CD14-positive monocyte (primary cell): ENCODE data around the gene PIGM. TPM values are rescaled to one million over a fixed set of nuclear protein-coding genes. Genes with fewer than 3 reads are reported as not detected.

Experiments
- DNase-seq, 3 donors: peaks; one replicate each; pipeline ENCODE4 v3.0.0-alpha.2; 2011 to 2022
- H2AFZ ChIP-seq: 2 replicates; pipeline ENCODE4 v1.6.0; 2012; ENCODE audit warnings: mild to moderate bottlenecking, low read depth, low read length, inconsistent platforms; ENCODE audit not compliant: insufficient read depth, poor library complexity, severe bottlenecking
- H3K27ac ChIP-seq, 2 donors: 1 replicate in 1 of 2; 2 replicates in 1 of 2; pipeline ENCODE4 v1.5.1; 2012 to 2013; ENCODE audit warnings: low read length in 2 of 2, control low read depth in 1 of 2, inconsistent platforms in 1 of 2, low read depth in 1 of 2, mild to moderate bottlenecking in 1 of 2
- H3K27me3 ChIP-seq, 2 donors: one replicate each; pipeline versions ENCODE4 v1.6.0 to v1.6.1; 2011 to 2013; ENCODE audit warnings: low read length in 2 of 2; ENCODE audit not compliant: control insufficient read depth in 2 of 2, insufficient read depth in 2 of 2
- H3K36me3 ChIP-seq, 2 donors: replicated peaks in 1 of 2; 1 replicate in 1 of 2; 2 replicates in 1 of 2; pipeline versions ENCODE4 v1.5.1 to v1.6.1; 2012 to 2013; ENCODE audit warnings: low read length in 2 of 2, control low read depth in 1 of 2, inconsistent platforms in 1 of 2, mild to moderate bottlenecking in 1 of 2; ENCODE audit not compliant: insufficient read depth in 2 of 2, control insufficient read depth in 1 of 2
- H3K4me1 ChIP-seq, 2 donors: 1 replicate in 1 of 2; 2 replicates in 1 of 2; pipeline versions ENCODE4 v1.5.1 to v1.6.1; 2012 to 2013; ENCODE audit warnings: low read length in 2 of 2, control low read depth in 1 of 2, inconsistent platforms in 1 of 2, mild to moderate bottlenecking in 1 of 2, moderate library complexity in 1 of 2; ENCODE audit not compliant: insufficient read depth in 2 of 2, control insufficient read depth in 1 of 2
- H3K4me2 ChIP-seq: replicated peaks from 2 replicates; pipeline ENCODE3; 2012; ENCODE audit warnings: low read length, moderate library complexity, mild to moderate bottlenecking; ENCODE audit not compliant: poor library complexity, severe bottlenecking; ENCODE audit errors: extremely low read depth
- H3K4me3 ChIP-seq, 3 experiments: fragments of 200-600 bp in 1 of 3; sonication (generic) in 1 of 3; replicated peaks in 1 of 3; 1 replicate in 2 of 3; 2 replicates in 1 of 3; pipeline ENCODE4 v1.5.1; 2011 to 2013; ENCODE audit warnings: low read length in 3 of 3, mild to moderate bottlenecking in 3 of 3, control low read depth in 2 of 3, low read depth in 2 of 3, inconsistent platforms in 1 of 3, moderate library complexity in 1 of 3
- H3K79me2 ChIP-seq: 2 replicates; pipeline ENCODE4 v1.6.0; 2012; ENCODE audit warnings: mild to moderate bottlenecking, control low read depth, inconsistent platforms, low read length, moderate library complexity; ENCODE audit not compliant: insufficient read depth
- H3K9ac ChIP-seq: 2 replicates; pipeline ENCODE4 v1.6.0; 2017; ENCODE audit warnings: low read length, mild to moderate bottlenecking; ENCODE audit not compliant: insufficient read depth, poor library complexity, severe bottlenecking
- H3K9me3 ChIP-seq, 2 donors: replicated peaks in 1 of 2; 1 replicate in 1 of 2; 2 replicates in 1 of 2; pipeline versions ENCODE4 v1.5.1 to v1.6.1; 2012 to 2013; ENCODE audit warnings: low read length in 2 of 2, control low read depth in 1 of 2; ENCODE audit not compliant: control insufficient read depth in 1 of 2, insufficient read depth in 1 of 2
- H4K20me1 ChIP-seq: 2 replicates; pipeline ENCODE4 v1.6.0; 2012; ENCODE audit warnings: mild to moderate bottlenecking, low read length, control low read depth, moderate library complexity; ENCODE audit not compliant: insufficient read depth
- H3K27ac Mint-ChIP-seq, 7 donors: one replicate each; pipeline ENCODE4 v1.8.0; 2020; ENCODE audit warnings: mild to moderate bottlenecking in 7 of 7, mixed read lengths in 7 of 7, moderate library complexity in 6 of 7, inconsistent platforms in 2 of 7
- H3K27me3 Mint-ChIP-seq, 3 donors: one replicate each; pipeline ENCODE4 v1.8.0; 2021 to 2022; ENCODE audit warnings: low read depth in 3 of 3, mild to moderate bottlenecking in 3 of 3, mixed read lengths in 3 of 3, moderate library complexity in 3 of 3, inconsistent platforms in 1 of 3
- H3K36me3 Mint-ChIP-seq, 2 donors: one replicate each; pipeline ENCODE4 v1.8.0; 2020; ENCODE audit warnings: mixed read lengths in 2 of 2, inconsistent platforms in 1 of 2, mild to moderate bottlenecking in 1 of 2
- H3K4me1 Mint-ChIP-seq: one replicate; pipeline ENCODE4 v1.8.0; 2020; ENCODE audit warnings: mild to moderate bottlenecking, mixed read lengths
- H3K4me3 Mint-ChIP-seq, 2 donors: one replicate each; pipeline ENCODE4 v1.8.0; 2020; ENCODE audit warnings: mild to moderate bottlenecking in 2 of 2, mixed read lengths in 2 of 2, moderate library complexity in 1 of 2
- H3K9me3 Mint-ChIP-seq, 7 donors: one replicate each; pipeline ENCODE4 v1.8.0; 2020 to 2022; ENCODE audit warnings: mixed read lengths in 7 of 7, mild to moderate bottlenecking in 6 of 7, moderate library complexity in 6 of 7, inconsistent platforms in 2 of 7
- WGBS: methylation state at CpG from one replicate; pipeline ENCODE4 v1.1.5; 2013; ENCODE audit warnings: missing lambda C conversion rate; ENCODE audit not compliant: insufficient coverage; 5-methylcytosine and 5-hydroxymethylcytosine counted together
- intact Hi-C, 2 donors: fragments of 100-400 bp; cut with micrococcal nuclease; formaldehyde crosslinking; loops; one replicate each; pipeline versions ENCODE4 v1.15.0 to v1.15.1; 2023
- polyA plus RNA-seq, 3 donors: library from polyadenylated mRNA; depleted of rRNA in 1 of 3; unstranded in 2 of 3; stranded (reverse) in 1 of 3; fragments of 300-500 nt in 2 of 3; fragments of >200 nt in 1 of 3; fragmentation: Illumina TruSeq in 2 of 3; gene quantifications; 1 replicate in 2 of 3; 2 replicates in 1 of 3; pipeline ENCODE4 v1.2.3, GENCODE V29; 2012 to 2021
- TF ChIP-seq, protein P1 (sequence below): fragments of 200-600 bp; IDR thresholded peaks from one replicate; pipeline ENCODE4 v1.8.0; 2022; ENCODE audit warnings: antibody characterized with exemption, mild to moderate bottlenecking

The PIGM gene
- polyA plus RNA-seq, 3 donors, result 3.7 to 4.2 (median 4.0) TPM

DNA sequence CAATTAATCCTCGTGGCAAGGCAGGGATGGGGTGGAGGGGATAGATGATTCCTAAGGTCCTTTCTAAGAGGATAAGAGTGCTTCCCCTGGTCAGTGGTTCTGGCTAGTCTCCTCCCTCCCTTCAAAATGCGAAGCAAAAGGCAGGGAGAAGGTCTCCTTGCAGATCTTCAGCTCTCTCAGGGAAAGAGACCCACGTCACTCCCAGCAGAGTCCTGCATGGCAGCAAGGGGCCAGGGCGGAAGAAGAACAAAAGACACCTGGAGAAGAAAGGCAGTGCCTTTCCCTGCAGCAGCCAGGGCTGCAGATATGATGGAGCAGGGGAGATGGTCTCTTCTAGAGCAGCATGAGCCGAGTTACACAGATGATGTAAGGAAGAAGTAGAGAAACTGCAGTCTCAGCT is 48.1 kb downstream of the PIGM start:
- no peak overlapping the region for H3K9ac ChIP-seq
- no peaks in the 10 kb centered on the region for H3K36me3 ChIP-seq
- H2AFZ ChIP-seq, result no peak overlapping the region
- TF ChIP-seq, protein P1, sequence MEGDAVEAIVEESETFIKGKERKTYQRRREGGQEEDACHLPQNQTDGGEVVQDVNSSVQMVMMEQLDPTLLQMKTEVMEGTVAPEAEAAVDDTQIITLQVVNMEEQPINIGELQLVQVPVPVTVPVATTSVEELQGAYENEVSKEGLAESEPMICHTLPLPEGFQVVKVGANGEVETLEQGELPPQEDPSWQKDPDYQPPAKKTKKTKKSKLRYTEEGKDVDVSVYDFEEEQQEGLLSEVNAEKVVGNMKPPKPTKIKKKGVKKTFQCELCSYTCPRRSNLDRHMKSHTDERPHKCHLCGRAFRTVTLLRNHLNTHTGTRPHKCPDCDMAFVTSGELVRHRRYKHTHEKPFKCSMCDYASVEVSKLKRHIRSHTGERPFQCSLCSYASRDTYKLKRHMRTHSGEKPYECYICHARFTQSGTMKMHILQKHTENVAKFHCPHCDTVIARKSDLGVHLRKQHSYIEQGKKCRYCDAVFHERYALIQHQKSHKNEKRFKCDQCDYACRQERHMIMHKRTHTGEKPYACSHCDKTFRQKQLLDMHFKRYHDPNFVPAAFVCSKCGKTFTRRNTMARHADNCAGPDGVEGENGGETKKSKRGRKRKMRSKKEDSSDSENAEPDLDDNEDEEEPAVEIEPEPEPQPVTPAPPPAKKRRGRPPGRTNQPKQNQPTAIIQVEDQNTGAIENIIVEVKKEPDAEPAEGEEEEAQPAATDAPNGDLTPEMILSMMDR, result no peak
- no peak overlapping the region for H3K27ac Mint-ChIP-seq
- intact Hi-C loops, result no loop called here
- H4K20me1 ChIP-seq, result no peaks in the 10 kb centered on the region
- H3K9me3 Mint-ChIP-seq, result no peaks in the 10 kb centered on the region
- H3K4me3 Mint-ChIP-seq, result no peak overlapping the region
- H3K4me2 ChIP-seq, result no peak overlapping the region
- no peak for DNase-seq
- H3K4me1 ChIP-seq, result no peaks in the 10 kb centered on the region
- 95% methylated on average over 2 of the region's 5 CpGs for WGBS
- H3K4me1 Mint-ChIP-seq, result peaks cover 3% of the 10 kb centered on the region
- H3K79me2 ChIP-seq, result no peaks in the 10 kb centered on the region
- peaks cover 5 to 7% of the 10 kb centered on the region in 2 donors for H3K27me3 ChIP-seq
- H3K27me3 Mint-ChIP-seq, result peaks cover 13 to 24% (median 15%) of the 10 kb centered on the region in 3 donors
- H3K36me3 Mint-ChIP-seq, result no peaks in the 10 kb centered on the region
- no peaks in the 10 kb centered on the region for H3K9me3 ChIP-seq
- no peak overlapping the region for H3K4me3 ChIP-seq
- no peak overlapping the region for H3K27ac ChIP-seq

DNA sequence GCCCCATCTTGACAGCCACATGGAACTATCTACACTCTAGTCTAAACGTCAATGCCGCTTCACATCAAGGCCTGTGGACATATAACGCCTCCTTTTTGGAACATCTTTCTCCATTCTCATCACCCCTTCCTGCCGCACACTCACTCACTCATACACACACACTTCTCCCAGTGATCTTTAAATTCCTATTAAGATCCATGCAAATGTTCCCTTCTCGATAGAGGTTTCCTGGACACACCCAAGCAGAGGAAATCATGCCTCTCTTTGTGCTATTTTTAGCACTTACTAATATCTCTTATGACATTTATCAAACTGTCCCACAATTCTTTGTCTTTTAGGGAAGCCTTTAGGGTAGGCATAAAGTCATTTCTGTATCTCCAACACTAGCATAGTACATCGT is 49.5 kb downstream of the PIGM start:
- no peak for DNase-seq
- 77% methylated on average over 4 of the region's 6 CpGs for WGBS
- peaks cover 3% of the 10 kb centered on the region for H3K4me1 Mint-ChIP-seq
- Histone ChIP-seq H3K4me1 (no peaks in the 10 kb centered on the region), H3K9me3 (no peaks in the 10 kb centered on the region), H3K79me2 (no peaks in the 10 kb centered on the region), H3K4me2 (no peak overlapping the region), H3K9ac (no peak overlapping the region), H3K36me3 (no peaks in the 10 kb centered on the region), H3K27me3 (peaks cover 7 to 8% of the 10 kb centered on the region in 2 donors), H3K4me3 (no peak overlapping the region), H4K20me1 (no peaks in the 10 kb centered on the region), H3K27ac (no peak overlapping the region), H2AFZ (no peak overlapping the region)
- H3K4me3 Mint-ChIP-seq, result no peak overlapping the region
- H3K9me3 Mint-ChIP-seq, result no peaks in the 10 kb centered on the region
- TF ChIP-seq, protein P1, result no peak
- H3K36me3 Mint-ChIP-seq, result no peaks in the 10 kb centered on the region
- no peak overlapping the region for H3K27ac Mint-ChIP-seq
- peaks cover 15 to 26% (median 16%) of the 10 kb centered on the region in 3 donors for H3K27me3 Mint-ChIP-seq
- intact Hi-C loops, result no loop called here
